Measurements from ENCODE around the gene RLN3.
"Not testable (repeated sequence)": the region's sequence is repeated elsewhere in the genome, so short reads cannot be mapped to it uniquely, and the experiment has no call there.

The RLN3 gene

GRCh38 chr19:13995878-13996765, 31.8 kb upstream of the RLN3 start:
- no peak for DNase-seq

DNA sequence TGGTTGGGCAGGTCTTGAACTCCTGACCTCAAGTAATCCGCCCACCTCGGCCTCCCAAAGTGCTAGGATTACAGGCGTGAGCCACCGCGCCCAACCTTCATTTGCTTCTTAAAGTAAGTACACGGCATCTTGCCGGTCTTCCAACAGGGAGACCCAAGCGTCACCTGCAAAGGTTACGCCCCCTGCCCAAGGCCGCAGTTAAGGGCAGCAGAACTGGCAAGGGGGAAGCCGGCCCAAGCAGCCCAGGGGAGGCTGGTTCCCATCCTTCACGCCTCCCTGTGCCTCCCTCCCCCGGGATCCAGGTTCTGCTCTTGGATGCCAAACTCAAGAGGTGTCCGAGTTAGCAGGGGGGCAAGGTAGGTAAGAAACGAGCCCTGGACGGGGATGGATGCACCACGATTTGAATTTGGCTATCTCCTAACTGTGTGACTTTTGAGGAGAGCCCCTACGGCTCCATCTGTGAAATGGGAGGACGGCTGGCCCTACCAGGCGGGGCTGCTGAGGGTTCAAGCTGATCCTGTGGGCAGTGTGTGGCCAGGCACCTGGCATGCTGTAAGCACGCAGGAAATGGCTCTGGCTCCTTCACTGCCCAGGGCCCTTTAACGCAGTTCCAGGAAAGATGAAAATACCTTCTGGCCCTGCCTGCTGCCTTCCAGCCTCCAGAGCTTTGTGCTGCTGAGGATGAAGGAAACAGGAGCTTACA, 30.9 kb upstream of the RLN3 start:
- no peak for DNase-seq

DNA sequence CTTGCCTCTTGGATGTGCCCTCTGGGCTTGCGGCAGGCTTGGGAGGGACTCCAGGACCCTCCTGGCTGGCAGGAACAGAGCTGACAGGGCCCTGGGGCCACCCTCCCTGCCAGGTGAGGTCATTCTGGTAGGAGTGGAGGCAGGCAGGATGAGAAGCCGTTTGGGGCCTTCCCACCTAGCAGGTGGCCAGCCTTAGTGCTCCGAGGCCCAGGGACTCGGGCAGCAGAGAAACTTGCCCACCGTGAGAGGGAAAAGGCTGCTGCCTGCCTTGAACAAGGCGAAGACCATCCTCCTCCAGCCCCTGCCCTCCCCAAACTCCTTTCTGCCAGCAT, 30.4 kb upstream of the RLN3 start:
- no peak for DNase-seq

DNA sequence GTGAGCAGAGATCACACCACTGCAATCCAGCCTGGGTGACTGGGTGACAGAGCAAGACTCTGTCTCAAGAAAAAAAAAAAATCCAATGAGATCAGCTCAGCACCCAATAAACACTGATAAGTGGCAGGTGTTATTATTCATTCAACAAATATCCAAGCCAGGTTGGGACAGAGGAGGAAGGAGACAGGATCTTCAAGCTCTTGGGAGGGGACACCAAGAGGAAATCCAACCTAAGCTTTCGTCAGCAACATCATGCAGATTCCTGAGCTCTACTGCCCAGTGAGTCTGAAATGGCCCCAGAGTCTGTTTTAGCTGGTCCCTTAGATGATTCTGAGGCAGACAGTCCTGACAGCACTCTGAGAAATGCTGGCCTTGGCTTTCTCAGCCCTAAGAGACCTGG, 29.5 kb upstream of the RLN3 start:
- no peak for DNase-seq

DNA sequence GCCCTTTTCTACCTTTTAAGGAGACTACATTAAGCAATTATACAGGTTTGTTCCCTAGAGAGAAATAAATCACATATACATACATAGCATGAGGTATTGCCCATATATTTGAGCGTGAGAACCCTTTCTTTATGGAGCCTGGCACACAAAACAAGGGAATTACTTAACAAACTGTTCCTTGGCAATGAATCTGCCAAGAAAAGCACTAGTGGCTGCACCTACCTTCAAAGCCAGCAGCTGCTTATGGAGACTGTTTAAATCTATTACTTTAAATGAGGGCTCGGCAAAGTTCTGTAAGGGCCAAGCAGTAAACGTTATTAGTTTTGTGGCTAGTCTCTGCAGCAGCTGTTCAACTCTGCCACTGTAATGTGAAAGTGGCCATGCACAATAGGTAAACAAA, 28.9 kb upstream of the RLN3 start:
- no peak for DNase-seq

GRCh38 chr19:14000691-14001375, 27.1 kb upstream of the RLN3 start:
- no peak for DNase-seq

DNA sequence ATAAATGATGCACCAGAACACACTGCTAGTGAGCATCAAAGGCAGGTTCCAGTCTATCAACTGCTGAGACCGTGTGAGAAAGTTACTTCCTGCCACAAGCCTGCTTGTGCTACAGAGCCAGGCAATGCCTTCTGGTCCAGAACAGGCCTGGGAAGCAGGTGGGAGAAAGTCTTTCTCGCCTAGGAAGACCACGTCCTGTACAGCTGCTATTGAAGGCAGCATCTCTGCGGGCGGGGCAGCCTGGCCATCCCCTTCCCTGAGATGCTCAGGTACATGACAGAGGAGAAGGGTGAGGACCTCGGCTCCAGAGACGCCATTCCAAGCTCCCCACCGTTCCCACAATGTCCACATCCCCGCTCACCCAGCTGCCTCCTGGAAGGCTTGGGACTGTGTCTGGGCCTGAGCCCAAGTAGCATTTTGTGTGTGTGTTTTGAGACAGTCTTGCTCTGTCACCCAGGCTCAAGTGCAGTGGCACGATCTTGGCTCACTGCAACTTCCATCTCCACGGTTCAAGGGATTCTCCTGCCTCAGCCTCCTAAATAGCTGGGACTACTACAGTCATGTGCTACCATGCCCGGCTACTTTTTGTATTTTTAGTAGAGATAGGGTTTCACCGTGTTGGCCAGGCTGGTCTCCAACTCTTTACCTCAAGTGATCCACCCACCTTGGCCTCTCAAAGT, 25.2 kb upstream of the RLN3 start:
- no peak for DNase-seq

- no peak for DNase-seq
These were observed 24.5 kb upstream of the RLN3 start for GRCh38 chr19:14003251-14004055.

DNA sequence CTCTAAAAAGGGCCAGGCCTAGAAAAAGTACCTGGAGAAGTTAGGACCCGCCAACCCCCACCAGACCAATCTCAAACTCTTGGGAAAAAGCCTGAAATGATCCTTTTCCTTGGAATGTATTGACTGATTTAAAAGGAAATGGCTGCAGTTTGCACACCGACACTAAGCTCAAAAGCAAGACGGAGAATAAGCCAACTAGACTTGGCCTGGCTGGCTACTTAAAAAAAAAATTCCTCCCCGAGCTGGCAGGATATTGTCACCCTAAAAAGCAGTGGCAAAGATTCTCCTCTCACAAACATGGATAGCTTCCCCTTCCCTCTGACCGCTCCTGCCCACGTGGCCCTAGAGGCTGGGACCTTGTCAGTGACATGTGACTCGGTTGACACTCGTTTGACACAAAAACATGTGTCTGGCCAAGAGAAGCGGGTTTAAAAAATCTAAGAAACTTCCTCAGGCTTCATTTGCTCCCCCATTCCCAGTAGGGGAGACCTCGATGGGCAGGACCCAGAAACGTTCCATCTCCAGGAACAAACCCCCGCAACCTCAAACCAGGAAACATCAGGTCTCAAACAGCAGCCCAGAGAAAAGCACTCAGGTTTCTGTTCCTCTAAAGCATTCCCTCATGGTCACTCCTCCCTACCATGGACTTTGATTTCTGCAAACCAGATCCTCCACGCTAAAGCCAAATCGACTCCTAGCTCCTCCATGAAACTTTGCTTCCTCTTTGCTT, 23.2 kb upstream of the RLN3 start:
- no peak for DNase-seq

DNA sequence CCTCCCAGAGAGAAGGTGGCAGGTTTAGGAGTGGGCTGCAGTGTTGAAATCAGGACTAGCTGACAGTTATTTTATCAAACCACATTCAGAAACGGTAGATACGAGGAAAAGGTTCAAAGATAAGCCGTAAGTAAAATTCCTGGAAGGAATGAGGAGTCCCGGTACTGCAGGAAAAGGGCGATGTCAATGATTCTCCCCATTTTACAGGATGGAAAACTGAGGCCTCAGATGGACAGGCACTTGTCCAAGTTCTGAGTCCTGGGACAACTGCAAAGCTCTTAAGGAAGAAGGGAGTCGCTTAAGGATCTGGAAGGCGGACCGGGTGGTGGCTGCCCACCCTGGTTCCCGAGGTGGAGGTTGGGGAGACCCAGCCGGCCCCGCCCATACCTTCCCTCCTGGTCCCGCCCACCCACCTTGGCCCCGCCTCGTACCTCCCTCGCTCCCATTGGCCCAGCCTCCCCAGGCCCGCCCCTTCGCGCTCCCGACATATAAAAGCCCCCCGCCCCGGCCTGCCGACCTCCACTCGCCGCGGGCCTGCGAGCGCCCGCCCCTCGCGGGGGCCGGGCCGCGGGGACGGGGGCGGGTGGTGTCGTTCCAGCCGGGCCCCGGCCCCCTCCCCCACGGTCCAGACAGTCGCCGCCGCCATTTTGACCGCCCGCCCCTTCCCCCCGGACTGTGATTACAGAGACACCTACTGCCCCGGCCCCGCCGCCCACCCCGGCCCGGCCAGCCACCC, 22.4 kb upstream of the RLN3 start:
- peak; percentile 43 for DNase-seq

GRCh38 chr19:14006085-14006765, 21.7 kb upstream of the RLN3 start, which contains the start of gene RFX1:
TSS of gene RFX1 (minus strand) at chr19:14006320. CDS start at chr19:13993843, 12,477 bp downstream.
- DNase-seq, result peak; percentile 97

DNA sequence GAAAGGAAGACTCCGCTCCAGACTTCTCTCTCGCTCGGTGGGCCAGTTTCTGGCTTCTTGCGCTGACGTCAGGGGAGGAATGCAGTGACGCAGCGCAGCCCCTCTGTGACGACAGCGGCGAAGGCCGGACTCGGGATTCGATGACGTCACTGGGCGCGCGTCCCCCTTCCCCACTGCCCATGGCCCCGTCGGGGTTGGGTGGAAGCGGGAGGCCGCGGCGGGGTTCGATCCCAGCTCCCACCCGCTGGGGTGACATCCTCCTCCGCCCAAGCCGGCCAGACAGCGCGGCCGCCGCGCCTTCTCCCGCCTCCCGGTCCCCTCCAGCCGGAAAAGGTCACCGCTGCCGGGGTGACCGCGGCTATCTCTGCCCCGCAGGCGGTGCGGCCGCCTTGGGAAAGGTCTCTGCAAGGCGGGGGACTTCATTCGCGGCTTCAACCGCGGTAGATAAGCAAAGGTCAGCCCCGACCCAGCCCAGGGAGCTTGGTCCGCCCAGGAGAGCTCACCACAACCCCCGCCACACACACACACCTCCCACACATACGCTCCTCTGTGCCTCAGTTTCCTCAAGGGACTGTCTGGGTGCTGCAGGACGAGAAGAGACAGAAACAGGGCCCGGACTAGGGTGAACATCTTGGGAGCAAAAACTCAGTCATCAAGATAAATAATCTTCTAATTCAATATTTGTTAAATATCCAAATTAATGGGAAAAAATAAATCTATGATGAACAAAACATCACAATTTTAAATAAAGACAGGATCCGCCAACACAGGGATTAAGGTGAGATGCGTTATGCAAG, 21.0 kb upstream of the RLN3 start:
- DNase-seq, result peak; percentile 90

DNA sequence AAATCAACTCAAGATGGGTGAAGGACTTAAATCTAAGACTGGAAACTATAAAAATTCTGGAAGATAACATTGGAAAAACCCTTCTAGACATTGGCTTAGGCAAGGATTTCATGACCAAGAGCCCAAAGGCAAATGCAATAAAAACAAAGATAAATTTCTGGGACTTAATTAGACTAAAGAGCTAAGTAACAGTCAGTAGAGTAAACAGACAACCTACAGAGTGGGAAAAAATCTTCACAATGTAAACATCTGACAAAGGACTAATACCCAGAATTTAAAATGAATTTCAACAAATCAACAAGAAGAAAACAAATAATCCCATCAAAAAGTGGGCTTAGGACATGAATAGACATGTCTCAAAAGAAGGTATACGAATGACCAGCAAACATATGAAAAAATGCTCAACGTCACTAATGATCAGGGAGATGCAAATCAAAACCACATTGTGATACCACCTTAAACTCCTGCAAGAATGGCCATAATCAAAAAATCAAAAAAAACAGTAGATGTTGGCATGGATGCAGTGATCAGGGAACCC, 15.5 kb upstream of the RLN3 start:
- DNase-seq, result no peak

DNA sequence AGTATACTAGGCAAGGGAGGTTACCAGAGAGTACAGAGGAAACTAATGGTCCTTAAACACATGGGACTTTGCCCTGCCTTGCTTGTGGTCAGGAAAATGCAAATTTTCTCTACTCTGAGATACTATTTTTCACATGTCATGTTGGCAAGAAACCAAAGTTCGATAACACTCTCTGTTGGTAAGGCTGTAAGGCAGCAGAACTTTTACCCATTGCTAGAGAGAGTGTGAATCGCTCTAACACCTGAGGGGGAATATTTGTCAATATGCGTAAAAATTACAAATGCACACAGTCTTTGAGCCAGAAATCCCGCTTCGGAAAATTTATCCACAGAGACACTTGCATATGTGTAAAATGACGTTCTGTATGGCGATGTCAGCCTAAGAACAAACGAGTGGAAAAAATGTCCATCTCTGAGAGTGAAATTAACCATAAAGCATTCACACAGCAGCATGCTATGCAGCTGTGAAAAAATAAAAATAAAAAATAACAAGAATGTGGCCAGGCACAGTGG, 12.4 kb upstream of the RLN3 start:
- DNase-seq, result no peak

- DNase-seq, result no peak
These were observed 8.8 kb upstream of the RLN3 start for GRCh38 chr19:14019100-14019499.

DNA sequence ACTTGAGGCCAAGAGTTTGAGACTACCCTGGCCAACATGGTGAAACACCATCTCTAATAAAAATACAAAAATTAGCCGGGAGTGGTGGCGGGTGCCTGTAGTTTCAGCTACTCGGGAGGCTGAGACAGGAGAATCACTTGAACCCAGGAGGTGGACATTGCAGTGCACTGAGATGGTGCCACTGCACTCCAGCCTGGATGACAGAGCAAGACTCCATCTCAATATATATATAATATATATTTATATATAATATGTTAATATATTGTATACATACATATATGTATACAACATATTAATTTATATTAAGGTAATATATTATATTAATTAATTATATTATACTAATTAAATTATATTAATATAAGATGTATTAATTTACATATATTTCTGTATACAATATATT, 8.2 kb upstream of the RLN3 start:
- DNase-seq, result not testable (repeated sequence)

GRCh38 chr19:14021474-14021873, 6.5 kb upstream of the RLN3 start:
- DNase-seq, result no peak

DNA sequence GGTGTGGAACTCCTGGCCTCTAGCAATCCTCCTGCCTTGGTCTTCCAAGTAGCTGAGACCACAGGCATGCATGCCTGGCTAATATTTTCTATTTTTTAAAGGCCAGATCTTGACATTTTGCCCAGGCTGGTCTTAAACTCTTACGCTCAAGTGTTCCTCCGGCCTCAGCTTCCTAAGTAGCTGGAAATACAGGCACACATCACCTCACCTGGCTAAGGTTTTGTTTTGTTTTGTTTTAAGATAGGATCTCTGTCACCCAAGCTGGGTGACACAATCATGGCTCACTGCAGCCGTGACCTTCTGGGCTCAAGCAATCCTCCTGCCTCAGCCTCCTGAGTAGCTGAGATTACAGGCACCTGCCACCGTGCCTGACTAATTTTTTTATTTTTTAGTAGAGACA, 5.5 kb upstream of the RLN3 start:
- no peak for DNase-seq

Data from GOT3 (cell line).